Measurements from ENCODE around the gene CALHM5.

- TF ChIP-seq SPI1 (IDR thresholded peaks at IDR 0.05; ENCODE audit: low read depth, low read length) (no peak), POLR2AphosphoS5 (IDR thresholded peaks at IDR 0.05; ENCODE audit: low read depth, low read length) (no peak), POLR2A (IDR thresholded peaks at IDR 0.05; ENCODE audit: low read depth, low read length) (no peak), POU2F2 (IDR thresholded peaks at IDR 0.05; ENCODE audit: low read depth, low read length) (no peak), TAF1 (IDR thresholded peaks at IDR 0.05; ENCODE audit: low read depth, low read length) (no peak), PAX5 (IDR thresholded peaks at IDR 0.05; ENCODE audit: insufficient read depth, low read length, severe bottlenecking) (no peak)
Measured at GRCh38 chr6:116560130-116560529, 48.7 kb downstream of the CALHM5 start.

Data from GM12891 (cell line).